Measurements from ENCODE around the gene OSTM1.

OSTM1 gene, protein sequence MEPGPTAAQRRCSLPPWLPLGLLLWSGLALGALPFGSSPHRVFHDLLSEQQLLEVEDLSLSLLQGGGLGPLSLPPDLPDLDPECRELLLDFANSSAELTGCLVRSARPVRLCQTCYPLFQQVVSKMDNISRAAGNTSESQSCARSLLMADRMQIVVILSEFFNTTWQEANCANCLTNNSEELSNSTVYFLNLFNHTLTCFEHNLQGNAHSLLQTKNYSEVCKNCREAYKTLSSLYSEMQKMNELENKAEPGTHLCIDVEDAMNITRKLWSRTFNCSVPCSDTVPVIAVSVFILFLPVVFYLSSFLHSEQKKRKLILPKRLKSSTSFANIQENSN

DNA sequence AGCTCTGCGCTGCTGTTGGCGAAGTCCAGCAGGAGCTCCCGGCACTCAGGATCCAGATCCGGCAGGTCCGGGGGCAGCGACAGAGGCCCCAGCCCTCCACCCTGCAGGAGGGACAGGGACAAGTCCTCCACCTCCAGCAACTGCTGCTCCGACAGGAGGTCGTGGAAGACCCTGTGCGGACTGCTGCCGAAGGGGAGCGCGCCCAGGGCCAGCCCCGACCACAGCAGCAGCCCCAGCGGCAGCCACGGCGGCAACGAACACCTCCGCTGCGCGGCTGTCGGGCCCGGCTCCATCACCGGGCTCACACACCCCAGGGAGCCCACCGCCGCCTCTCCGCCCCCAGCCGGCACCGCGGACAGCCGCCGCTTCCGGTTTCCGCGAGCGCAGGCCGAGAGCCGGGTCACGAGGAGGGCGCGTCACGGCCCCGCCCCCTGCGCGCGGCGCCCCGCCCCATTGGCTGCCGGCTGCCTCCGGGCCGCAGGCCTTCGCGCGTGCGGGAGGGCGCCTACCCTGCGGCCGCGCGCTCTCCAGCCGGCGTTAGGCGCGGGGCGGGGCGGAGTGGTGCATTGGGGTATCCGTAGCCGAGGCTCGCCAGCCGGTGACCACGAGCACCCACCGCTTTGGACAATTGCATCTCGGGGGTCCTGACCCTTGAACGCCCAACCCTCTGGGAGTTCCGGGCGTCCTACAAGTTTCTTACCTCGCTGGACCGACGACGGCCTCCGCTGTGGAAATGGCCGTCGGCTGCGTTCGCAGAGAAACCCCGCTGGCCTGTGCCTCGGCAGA, at the start of gene OSTM1:
Gene OSTM1, minus strand, starts transcription at position 383 of the 786 bp plus-strand sequence. Its CDS starts 90 bp downstream, at position 293.
- DNase-seq, result peak; percentile 81 to 92

DNA sequence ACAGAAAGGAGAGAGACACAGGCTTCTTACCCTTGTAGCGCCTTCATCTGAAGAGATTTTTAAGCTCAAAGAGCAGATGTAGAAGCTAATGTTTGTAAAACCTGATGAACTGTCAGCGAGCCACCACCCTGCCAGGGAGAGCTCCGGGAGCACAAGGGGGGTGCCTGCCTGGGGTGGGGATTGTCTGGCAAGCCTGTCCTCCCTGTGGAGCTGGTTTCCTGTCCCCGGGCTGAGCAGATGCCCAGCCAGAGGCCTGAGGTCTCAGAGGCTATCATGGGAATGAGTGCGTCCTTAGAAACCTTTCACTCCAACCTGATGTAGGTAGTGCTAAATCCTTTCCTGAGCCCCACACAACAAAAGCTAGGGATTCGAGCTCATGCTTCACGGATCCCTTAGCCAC, 49.4 kb upstream of the OSTM1 start:
- DNase-seq, result no peak

DNA sequence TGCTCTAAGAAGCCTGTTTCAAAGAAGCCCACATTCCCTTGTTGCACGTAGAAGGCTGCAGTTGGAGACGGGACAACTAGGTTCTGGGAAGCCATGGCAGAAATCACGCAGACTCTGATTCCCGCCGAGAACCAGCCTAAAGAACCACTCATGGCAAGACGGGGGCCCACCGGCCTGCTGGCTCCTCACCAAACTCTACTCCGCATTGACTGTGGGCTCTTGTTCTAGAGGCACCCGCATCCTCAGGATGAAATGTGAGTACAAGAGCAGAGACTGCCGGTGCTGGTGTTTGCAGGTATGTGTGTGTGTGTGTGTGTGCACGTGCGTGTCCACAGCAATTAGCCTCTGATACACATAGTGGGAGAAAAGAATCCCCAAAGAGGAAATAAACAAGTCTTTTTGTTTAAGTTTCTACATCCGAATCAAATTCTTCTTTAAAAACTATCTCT, 49.0 kb upstream of the OSTM1 start:
- no peak for DNase-seq

DNA sequence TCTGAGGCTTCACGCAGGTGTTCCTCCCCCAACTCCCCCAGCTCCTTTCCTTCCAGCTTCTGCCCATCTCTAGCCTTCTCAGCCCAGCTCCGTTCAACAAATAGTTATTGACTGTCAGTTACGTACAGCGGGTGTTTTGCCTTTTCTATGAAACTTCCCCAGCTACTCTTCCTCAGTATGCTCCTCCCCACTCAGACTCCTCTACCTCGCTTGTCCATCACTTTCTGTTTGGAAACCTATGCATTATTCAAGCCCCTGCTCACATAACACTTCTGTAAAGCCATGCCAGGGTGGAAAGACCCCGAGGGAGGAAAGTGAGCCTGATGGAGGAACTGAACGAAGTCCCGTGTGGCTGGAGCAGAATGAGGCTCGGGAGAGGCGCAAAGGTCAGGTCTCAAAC, 47.1 kb upstream of the OSTM1 start:
- DNase-seq, result no peak

DNA sequence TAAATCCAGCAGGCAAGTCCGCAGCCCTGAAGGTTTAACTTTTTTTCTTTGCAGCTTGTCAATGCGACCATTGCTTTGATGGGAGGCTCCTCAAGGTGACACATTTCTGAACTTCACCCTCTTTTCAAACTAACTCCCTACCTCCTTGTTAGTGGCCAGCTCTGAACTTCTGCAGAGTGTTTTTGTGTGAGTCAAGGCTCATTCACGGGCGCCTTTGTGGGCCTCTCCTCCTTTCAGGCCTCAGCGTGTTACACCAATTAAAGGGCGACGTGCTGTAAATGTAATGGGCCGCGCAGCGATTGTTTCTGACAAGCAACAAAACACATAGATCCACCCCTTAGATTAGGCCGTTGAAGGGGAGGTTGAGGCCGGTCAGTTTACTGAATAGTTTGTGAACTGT, 45.8 kb upstream of the OSTM1 start:
- DNase-seq, result no peak

DNA sequence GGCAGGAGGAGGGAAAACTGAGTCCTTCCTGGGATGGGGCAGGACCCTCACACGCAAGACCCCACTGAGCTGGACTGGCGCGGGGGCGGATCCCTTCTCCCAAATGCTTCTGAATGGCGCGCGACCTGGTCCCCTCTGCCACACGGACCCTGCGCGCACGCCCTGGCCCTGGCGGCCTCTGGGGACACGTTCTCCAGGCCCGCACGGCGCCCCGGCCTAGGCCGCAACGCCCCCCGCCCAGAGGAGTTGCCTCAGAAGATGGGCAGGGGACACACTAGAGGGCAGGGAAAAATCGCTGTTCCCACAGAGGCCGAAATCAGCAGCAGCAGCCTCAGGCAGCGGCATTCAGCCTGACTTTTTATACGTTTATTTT, 45.2 kb upstream of the OSTM1 start:
- DNase-seq, result no peak

DNA sequence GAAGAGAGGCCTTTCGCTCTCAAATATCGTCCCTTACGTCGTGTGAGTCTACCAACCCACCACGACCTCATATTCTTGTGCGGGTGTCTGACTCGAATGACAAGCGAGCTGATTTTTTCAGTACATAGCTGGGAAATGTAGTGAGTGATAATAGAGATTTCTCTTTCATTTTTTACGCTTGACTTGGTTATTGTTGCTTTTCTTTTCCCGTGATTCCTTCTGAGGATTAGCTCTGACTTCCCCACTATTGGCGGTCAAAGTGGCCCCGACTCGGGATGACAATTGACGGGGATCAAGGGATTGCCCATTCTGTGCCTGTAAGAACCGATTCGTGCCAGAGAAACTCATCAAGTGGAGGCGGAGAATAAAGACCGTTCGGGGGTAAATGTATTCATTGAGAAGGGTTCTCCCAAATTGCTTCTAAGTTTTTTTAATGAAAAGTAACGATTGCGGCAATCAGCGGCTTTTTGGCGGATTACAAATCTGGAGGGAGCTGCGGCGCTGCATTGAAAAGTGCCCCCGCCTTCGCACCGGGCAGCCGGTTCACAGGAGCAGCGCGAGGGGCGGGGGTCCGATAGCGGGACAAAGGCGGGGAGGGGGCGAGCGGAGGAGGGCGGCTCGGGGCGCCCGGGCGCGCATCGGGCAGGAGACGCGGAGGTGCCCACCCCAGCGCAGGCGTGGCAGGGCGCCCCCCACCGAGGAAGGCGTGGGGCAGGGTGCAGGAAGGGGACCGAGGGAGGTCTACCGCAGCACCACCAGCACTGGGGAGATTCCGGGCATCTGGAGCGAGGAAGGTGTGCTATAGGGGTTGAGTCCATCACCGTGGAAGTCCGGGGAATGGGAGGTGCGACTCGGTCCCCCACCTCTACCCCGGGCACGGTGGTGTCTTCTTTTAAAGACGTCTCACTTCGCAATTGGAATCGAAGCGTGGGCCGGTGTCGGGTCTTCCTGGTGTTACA, 44.5 kb upstream of the OSTM1 start:
- DNase-seq, result peak in 1 of 2 donors; percentile 25

DNA sequence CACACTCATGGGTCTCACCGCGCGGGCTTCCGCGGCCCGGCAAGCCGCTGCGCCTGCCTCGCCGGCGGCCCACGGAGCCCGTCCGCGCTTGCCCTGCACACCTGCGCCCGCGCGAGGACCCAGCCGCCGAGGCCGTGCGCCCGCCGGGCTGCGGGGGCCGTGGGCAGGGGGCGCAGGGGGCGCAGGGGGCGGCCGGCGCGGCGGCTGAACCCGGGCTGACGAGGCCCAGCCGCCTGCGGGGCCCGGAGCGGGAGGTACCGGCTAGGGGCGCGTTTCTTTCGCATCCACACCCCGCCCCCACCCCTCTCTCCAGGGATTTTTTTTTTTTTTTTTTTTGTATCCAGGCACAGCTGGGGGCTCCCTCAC, 43.8 kb upstream of the OSTM1 start:
- no peak for DNase-seq

DNA sequence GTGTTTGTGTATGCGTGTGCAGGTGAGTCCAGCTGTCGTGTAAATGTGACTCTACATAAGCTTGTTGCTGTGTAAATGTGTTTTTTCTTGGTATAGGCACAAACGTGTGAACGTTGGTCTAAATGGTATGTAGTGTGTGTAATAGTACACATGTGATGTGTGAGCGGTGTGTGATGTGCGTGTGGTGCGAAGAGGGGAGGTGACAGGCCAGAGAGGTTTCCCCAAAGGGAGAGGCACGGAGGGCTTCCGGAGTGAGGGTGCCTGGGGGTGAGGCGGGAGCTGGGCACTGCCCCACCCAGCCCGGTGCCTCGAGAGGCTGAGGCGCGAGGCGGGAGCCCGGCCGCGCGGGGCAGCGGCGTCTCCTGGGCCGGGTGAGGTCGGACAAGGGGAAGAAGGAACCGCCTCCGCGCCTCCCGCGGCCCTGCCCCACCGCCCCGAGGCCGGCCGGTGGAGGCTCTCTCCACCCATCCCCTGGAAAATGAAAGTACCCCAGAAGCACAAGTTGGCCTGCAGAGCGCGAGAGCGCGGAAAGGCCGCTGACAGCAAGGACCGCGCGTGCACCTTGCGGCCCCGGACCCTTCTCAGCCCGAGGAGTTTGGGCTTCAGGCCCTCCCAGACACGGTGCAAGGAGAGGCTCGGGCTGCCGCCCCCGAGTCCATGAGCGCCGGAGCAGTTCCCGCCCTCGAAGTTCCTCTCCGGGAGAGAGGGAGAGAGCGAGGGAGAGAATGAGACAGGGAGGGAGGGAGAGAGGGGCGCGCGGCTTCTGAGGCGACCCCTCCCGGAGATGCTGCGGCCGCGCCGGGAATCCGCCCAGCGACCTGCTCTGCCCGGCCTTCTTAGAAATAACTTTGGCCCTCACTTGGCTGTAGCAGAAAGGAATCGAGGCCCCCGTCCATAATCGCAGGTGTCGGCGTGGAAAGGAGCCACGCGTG, 43.2 kb upstream of the OSTM1 start:
- DNase-seq, result peak; percentile 45 to 53

DNA sequence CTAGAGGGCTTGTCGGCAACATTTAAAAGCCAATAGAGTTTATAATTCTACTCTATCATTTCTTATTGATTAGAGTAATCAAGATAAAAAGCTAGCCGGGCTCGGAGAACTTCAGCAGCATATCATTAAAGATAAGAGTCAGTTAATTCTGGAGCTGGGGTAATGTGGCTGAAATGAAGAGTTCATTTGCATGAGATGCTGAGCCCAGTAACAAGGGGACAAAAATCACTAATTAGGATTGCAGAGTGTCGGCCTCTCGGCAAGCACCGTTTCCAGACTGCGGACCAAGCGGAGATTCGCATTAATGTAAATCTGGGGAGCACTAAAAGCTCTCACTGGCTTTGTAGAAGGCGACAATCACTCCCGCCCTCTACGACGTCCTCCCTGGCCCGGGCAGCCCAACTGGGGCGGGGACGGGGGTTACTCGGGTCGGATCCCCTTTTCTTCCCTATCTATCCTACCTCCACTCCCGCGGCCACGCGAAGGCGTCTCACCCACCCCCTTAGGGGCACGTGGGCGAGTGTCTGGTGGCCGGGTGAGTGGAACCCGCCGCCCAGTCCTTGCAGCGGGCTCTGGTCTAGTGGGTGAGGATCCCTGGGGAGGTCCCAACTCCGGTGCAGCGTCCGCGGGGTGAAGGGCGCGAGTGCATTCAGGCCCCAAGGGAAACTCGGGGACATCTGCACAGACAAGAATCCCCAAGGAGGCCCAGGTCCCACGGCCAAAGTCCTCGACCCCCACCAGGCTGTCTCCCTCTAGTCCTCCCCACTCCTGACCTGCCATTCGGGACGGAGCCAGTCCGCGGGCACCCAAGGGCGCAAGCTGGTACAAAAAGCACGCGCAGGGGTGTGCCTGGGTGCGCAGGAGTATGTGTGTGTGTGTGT, 42.2 kb upstream of the OSTM1 start:
- DNase-seq, result no peak

DNA sequence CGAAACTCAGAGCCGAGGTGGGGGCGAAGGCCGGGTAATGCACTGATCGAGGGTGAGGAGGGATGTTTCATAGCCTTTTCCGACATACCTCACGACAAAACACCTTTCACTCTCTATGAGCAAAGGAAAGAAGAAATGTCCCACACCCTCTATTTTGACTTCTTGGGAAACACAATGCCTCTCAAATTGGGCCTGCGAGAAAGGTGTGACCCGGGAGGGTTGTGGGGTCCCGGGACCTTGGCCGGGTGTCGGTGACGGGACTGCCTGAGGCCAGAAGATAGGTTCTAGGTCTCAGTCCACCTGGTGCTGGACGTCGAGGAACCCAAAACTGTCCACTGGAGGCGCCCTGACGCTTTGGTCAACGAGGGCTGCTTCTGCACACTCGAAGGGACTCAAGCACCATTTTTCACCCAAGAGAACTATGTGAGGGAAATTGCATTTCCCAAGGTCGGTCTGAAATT, 41.1 kb upstream of the OSTM1 start:
- DNase-seq, result peak; percentile 11 to 33

DNA sequence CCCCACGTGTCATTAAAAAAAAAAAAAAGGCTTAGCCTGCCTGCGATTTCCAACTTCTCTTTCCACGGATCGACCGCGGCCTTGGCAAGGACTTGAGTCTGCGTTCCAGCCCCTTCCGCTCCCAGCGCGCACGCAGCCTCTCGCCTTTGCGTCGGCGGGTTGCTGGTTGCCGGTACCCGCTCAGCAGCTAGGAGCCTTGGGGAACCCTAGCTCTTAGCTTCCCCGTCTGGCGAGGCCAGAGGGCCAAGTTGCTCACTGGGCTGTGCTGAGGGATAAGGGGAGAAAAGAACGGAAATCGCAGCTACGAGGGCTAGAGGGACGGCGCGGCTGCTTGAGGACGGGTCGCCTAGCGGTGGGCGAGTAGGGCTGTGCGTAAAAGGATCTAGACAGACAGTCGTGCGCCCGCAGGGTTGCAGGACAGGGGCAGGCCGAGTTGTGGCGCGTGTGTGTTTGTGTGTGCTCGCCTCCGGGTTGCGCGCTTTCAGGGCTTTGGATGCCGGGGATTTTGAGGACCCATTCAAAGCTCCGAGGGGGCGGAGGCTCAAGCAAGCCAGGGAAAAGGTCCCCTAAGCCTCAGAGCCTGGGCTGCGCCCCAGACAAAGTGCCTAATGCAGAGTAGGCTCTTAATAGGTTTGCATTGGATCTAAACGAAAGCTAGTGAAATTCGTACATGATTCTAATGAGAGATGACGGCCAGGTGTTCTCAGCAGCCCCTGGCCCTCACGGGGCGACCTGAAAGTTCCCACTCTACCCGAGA, 40.5 kb upstream of the OSTM1 start:
- DNase-seq, result peak; percentile 79 to 82

DNA sequence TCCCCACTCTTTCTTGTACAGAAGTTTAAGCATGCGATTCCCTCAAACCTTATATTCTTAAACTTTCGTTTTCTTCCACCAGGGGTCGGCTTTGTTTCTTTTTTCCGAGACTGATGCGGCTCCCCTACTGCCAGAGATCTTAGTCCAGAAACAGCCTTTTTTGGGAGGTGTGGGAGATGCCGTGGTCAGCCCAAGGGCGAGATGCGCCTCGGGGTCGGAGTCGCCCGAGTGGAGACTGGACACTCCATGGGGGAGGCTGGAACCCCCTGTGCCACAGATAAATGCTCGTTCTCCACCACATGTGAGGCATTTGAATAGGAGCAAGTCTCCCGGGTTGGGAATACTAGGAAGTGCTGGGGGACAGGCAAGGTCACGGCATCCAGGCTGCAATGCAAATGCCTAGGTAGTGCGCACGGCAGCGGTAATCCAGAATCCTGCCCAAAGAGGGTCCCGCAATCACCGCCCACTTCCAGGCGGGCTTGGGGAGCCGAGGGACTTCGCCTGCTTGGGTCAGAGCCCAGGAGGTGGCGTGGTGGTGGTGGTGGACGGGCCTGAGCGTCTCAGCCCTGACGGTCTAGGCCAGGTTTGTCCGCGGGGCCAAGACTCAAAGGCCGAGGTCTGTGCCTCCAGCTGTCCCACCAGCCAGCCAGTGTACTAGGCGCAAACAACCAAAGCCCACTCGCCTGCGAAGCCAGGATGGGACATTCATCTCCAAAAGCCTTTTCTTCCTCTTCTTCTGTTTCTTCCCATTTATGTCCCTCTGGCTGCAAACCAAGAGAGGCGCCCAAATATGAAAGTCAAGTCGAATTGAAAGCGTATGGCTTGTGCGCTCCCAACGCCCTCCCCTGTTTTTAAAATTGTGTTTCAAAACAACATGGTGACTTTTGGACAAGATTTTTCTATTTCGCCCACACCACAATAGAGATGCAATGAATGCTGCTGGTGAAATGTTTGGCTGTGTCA, 39.3 kb upstream of the OSTM1 start:
- peak; percentile 16 to 63 for DNase-seq

DNA sequence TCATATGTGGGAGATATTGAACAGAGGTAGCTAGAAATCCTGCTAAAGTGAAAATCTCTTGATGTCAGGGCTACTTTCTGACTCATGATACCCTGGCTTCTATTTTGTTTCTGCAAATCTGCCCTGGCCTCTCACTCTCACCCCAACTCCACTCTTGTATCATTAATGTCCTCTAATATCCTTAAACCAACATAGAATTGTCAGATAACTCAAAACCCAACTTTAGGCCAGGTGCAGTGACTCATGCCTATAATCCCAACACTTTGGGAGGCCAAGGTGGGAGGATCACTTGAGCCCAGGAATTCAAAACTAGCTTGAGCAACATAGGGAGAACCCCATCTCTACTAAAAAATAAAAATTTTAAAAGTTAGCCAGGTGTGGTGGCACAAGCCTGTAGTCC, 33.8 kb upstream of the OSTM1 start:
- no peak for DNase-seq

DNA sequence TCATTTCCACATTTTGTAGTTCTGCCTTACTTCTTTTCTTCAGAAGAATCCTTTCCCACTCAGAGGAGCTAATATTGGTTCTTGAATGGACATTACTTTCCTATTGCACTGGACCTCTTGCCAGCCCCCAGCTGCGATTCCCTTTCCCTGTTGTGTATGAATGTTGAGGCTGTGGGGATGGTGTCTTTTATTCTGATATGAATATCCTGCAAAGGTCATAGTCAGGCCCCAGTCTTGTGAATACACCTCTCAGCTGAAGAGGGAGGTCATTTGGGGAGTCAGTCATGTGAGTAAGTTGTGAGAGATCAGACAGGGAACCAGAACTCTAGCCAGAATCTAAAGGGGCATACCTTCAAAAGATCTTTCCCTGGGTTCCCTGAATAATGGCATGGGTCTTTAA, 32.6 kb upstream of the OSTM1 start:
- DNase-seq, result no peak

DNA sequence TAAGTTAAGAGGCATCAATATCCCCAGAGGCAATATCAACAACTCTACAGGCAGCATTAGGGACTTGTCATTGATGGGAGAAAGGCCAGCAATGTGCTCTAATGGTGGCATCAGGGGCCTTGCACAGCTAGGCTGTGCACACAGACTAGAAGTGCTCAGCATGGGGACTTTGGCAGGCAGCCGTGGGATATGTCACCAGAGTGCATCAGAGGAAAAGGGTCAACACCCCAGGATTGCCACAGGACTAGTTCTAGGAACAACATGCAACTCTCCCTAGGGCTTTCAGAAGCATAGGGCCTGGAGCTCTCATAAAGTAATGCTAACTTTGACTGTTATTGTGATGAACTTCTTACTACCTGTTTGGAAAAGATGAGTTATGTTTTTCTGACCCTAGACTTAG, 32.2 kb upstream of the OSTM1 start:
- no peak for DNase-seq

DNA sequence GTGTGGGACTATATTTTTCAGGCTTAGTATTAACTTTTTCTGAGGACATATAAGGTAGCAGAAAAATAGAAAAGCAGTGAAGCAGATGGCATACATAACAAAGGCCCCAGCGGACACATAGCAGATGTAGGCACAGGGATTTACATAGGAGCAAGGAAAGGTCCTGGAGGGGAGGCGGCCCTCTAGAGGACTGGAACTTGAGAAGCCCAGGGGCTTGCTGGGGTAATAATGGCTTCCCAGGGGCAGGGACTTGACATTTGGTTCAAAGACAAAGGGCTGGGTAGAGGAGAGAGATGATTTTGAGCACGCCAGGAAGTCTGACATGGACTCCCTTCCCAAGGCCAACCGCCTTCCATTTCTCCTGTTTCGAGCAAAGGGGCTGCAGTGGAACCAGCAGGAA, 31.7 kb upstream of the OSTM1 start:
- no peak for DNase-seq

DNA sequence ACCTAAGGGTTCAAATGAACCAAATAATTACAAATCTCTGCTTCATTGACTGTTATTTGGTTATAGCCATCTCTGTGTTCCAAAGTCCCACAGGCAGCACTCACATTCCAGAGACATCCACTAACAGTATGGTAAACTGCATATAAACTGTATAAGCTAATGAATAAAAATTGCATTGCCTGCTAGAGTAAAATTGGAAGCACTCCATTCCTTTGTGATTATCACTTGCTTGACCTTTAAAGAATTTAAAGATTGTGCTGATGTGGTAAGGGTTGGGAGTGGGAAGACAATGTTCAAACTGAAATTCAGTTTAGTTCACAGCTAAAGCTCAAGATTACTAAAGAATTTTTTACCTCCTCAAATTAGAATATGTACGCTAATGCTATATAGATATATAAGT, 31.0 kb upstream of the OSTM1 start:
- DNase-seq, result no peak

DNA sequence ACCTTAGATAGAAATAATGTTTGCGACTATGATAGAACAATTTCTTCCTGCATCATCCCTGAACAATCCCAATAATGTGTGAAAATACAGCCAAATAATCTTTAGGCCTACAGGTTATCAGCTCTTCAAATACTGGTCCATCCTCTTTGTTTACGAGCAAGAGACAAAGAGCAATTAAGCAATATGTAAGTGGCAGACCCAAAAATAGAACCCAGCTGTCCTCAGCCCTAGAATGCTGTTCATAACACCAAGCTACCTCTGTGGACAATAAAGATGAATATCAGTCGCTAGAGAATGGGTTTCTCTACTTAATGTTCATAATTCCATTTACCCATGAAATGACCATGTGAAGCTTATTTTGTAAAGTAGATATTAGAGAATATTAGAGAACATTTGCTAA, 28.4 kb upstream of the OSTM1 start:
- no peak for DNase-seq
